ENCODE measurements around the gene LYG1. TPM values are rescaled to one million over a fixed set of nuclear protein-coding genes. Genes with fewer than 3 reads are reported as not detected.
"Not testable (repeated sequence)": the region's sequence is repeated elsewhere in the genome, so short reads cannot be mapped to it uniquely, and the experiment has no call there.

LYG1 gene
- 0.59 TPM for total RNA-seq

DNA sequence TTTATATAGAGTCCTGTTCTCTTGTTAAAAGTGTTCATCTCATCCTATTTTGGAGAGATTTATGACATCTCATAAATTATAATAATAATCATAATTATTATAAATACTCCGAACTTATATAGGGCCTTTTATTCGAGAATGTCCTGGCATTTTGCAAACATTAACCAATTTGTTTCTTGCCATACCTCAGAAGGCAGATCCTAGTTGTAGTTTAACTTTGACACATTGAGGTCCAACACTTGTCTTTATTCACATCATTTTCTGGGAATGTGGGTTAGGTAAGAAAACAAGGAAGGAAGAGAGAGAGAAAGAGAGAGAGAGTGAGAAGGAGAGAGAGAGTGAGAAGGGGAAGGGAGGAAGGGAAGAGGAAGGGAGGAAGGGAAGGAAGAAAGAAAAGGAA is at the start of gene LYG1:
LYG1 (minus strand) TSS at position 101 of the 400 bp plus-strand sequence. CDS start 5,527 bp downstream, outside the sequence.
- DNase-seq: not testable (repeated sequence)

- DNase-seq: no peak
These were observed 49.2 kb upstream of the LYG1 start for GRCh38 chr2:99350194-99350593.

GRCh38 chr2:99348173-99348572 is 47.2 kb upstream of the LYG1 start:
- no peak for DNase-seq

GRCh38 chr2:99346218-99346617 is 45.2 kb upstream of the LYG1 start:
- DNase-seq: no peak

DNA sequence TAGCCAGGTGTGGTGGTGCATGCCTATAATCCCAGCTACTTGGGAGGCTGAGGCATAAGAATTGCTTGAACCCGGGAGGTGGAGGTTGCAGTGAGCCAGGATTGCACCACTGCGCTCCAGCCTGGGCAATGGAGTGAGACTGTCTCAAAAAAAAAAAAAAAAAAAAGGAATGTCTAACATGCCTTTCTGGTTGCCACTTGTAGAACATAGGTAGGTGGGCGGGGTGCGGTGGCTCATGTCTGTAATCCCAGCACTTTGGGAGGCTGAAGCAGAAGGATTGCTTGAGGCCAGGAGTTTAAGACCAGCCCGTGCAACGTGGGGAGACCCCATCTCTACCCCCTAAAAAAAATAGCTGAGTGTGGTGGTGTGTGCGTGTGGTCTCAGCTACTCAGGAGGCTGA is 44.4 kb upstream of the LYG1 start:
- not testable (repeated sequence) for DNase-seq

DNA sequence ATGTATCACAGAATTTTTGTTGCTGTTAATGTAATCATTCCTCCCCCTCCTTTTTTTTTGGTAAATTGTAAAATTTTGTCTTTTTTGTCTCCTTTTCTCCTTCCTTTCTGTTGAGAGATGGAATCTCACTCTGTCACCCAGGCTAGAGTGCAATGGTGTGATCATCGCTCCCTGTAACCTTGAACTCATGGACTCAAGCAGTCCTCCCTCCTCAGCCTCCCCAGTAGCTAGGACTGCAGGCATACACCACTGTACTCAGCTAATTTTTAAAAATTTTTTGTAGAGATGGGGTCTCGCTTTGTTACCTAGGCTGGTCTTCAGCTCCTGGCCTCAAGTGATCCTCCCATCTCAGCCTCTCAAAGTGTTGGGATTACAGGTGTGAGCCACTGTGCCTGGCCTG is 41.5 kb upstream of the LYG1 start:
- DNase-seq: no peak

DNA sequence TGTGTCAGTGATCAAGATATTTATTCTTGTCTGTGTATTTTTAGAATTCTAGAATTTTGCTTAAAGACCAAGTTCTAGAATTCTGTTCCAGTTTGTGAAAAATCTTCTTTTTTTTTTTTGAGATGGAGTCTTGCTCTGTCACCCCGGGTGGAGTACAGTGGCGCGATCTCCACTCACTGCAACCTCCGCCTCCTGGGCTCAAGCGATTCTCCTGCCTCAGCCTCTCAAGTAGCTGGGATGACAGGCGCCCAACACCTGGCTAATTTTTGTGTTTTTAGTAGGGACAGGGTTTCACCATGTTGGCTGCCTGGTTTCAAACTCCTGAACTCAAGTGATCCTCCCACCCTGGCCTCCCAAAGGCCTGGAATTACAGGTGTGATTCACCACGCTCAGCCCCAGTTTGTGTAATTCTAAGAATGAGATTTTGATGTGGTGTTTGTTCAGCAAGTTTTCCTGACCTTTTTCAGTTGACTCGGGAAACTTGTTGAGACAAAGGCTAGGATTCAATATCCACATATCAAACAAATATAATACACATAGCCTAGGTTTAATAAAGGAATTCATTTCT is 39.8 kb upstream of the LYG1 start:
- DNase-seq: no peak

DNA sequence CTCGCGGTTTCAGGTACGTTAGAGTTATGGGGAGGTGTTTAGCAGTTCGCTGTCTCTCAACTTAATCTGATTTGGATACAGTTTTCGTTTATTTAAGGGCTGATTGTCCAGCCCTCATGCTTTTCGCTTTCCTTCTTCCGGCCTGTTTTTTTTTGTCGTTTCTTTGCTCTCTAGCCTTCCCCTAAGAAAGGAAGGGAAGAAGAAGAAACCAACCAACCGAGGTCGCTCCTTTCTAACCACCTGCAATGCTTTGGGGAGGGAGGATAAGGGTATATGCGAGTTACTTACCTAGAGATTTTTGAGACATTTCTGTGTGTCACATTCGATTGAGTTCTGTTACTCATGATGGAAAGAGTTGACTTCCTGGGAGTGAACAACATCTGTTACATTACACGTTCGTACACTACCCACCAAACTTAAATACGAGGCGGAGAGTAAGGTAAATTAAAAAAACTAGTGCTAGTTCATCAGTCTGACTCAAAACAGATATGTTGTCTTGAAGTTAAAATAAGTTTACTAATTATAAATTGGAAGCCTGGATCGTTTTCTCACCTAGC is 37.1 kb upstream of the LYG1 start:
- DNase-seq: no peak

GRCh38 chr2:99337113-99338028 is 36.4 kb upstream of the LYG1 start, which contains the start of gene EIF5B:
EIF5B (plus strand) TSS chr2:99337389; CDS start chr2:99337555, 166 bp downstream.
- peak; percentile 91 for DNase-seq

GRCh38 chr2:99336804-99337112 is 35.8 kb upstream of the LYG1 start:
- peak; percentile 85 for DNase-seq

- peak; percentile 98 for DNase-seq
These were observed 35.2 kb upstream of the LYG1 start, which contains the start of gene TXNDC9 for GRCh38 chr2:99335911-99336803. TXNDC9 (minus strand) TSS chr2:99336333; CDS start chr2:99333210, 3,123 bp downstream.

DNA sequence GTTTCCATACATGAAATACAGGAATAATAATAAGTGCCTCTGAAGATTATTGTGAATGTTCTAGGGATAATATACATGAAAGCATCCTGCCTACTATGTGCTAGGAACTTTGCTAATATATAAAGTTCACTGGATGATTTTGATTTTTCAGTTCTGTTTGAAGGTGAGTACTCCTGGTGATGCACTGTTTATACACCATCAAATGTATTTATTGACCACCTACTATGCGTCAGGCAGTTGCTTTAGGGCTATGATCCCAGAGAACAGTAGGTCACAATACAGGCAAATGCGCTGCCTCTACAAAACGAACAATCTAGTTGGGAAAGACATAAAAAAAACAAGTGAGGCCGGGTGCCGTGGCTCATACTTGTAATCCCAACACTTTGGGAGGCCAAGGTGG is 24.4 kb upstream of the LYG1 start:
- no peak for DNase-seq

- not testable (repeated sequence) for DNase-seq
These were observed 16.8 kb upstream of the LYG1 start for GRCh38 chr2:99317873-99318200.

GRCh38 chr2:99317161-99317872 is 16.3 kb upstream of the LYG1 start:
- no peak for DNase-seq

DNA sequence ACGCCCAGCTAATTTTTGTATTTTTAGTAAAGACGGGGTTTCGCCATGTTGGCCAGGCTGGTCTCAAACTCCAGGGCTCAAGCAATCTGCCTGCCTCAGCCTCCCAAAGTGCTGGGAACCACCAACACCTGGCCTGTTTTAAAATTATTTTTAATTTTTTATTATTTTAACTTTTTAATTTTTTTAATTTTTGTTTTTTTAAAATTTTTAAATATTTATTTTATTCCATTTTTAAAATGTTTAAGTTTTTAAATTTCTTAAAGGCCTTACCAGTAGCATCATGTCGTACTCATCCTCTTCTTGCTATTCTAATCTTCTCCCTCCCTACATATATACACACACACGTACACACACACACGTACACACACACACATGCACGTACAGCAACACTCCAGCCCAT is 1.4 kb downstream of the LYG1 start:
- DNase-seq: no peak

DNA sequence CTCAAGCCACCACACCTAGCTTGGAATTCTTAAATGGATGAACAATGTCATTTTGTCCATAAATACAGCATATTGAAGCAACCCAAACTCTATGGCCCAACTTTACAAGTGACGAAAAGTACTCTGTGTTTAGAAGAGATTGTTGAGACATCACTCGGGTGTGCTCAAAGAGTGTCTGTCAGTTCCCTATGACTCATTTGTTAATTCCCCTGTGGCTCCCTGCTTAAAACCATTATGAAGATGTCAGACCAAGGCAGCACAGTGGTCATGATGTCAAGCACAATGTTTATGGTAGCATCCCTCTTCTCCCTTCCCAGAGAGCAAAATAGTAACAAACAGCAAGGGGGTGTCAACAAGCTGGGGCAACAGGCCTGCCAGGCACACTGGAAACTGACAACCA is 3.0 kb downstream of the LYG1 start:
- DNase-seq: no peak

- no peak for DNase-seq
These were observed 15.5 kb downstream of the LYG1 start for GRCh38 chr2:99285526-99285925.

GRCh38 chr2:99279969-99280695 is 20.9 kb downstream of the LYG1 start:
- DNase-seq: no peak

- no peak for DNase-seq
These were observed 22.2 kb downstream of the LYG1 start for GRCh38 chr2:99278793-99279291.

DNA sequence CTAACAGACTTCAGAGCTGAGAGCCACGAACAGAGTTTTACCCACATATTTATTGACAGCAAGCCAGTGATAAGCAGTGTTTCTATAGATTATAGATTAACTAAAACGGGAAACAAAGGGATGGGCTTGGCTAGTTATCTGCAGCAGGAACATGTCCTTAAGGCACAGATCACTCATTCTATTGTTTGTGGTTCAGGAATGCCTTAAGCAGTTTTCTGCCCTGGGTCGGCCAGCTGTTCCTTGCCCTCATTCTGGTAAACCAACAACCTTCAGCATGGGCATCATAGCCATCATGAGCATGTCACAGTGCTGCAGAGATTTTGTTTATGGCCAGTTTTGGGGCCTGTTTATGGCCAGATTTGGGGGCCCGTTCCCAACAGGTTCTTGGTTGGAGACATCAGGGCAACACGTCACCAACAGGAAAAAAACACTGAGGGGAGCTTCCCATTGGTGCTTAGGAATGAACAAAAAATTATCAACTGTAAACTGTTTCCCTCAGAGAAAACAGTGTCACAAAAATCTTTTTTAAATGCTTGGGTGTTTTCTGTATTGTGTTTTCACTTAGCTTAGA is 22.7 kb downstream of the LYG1 start:
- not testable (repeated sequence) for DNase-seq

- no peak for DNase-seq
These were observed 25.1 kb downstream of the LYG1 start for GRCh38 chr2:99275882-99276281.

Data from skin of body (tissue), 2 donors.